Colonic mucosa (tissue), 4 donors: ENCODE measurements around the gene CTNND2. TPM values are rescaled to one million over a fixed set of nuclear protein-coding genes. Genes with fewer than 3 reads are reported as not detected.

Experiments used
- DNase-seq: peaks from one replicate; pipeline ENCODE4 v3.0.0-alpha.2; 2020
- H3K27ac ChIP-seq: fragments of 200-600 bp; one replicate; pipeline ENCODE4 v1.8.0; 2021
- H3K27me3 ChIP-seq: fragments of 200-600 bp; one replicate; pipeline ENCODE4 v1.8.0; 2021
- H3K36me3 ChIP-seq: fragments of 200-600 bp; one replicate; pipeline ENCODE4 v1.8.0; 2021
- H3K4me1 ChIP-seq: fragments of 200-600 bp; one replicate; pipeline ENCODE4 v1.8.0; 2021; ENCODE audit warnings: mild to moderate bottlenecking
- H3K4me3 ChIP-seq: fragments of 200-600 bp; one replicate; pipeline ENCODE4 v1.8.0; 2021
- H3K9ac ChIP-seq, 2 donors: one replicate each; pipeline ENCODE4 v1.7.0; 2013; ENCODE audit warnings: control low read depth in 2 of 2, low read depth in 2 of 2, low read length in 2 of 2
- H3K9me3 ChIP-seq: fragments of 200-600 bp; one replicate; pipeline ENCODE4 v1.8.0; 2021
- CTCF ChIP-seq: fragments of 200-600 bp; IDR thresholded peaks from one replicate; pipeline ENCODE4 v1.8.0; 2022; ENCODE audit warnings: antibody characterized with exemption, mild to moderate bottlenecking
- intact Hi-C: fragments of 100-400 bp; cut with DNase I; formaldehyde crosslinking; loops from one replicate; pipeline ENCODE4 v1.14.1; 2022
- total RNA-seq, 2 donors: library from RNA; stranded (reverse); fragmentation: NEBNext Ultra II Directional in 1 of 2; extraction: Animal tissue kit (Norgen Biotek cat#: 25700) in 1 of 2; gene quantifications; one replicate each; pipeline ENCODE4 v1.2.1, GENCODE V29; 2021
- donor health status: healthy.
- donor health status: DM: no; HTN: no; CAD: no.
- donor health status: DM: no; HTN: no; CAD: no.

The CTNND2 gene
- total RNA-seq, 2 donors from 2014 or later = 1.1 TPM

GRCh38 chr5:11054014-11054413 lies 850.2 kb downstream of the CTNND2 start:
- Histone ChIP-seq H3K27ac (no peak overlapping the region), H3K4me3 (no peak overlapping the region), H3K27me3 (no peaks in the 10 kb centered on the region), H3K9me3 (no peaks in the 10 kb centered on the region), H3K9ac (no peak overlapping the region), H3K4me1 (no peaks in the 10 kb centered on the region), H3K36me3 (no peaks in the 10 kb centered on the region)
- no peak for DNase-seq
- TF ChIP-seq CTCF = no peak
- intact Hi-C loops = no loop called here

GRCh38 chr5:11052871-11053270 lies 851.4 kb downstream of the CTNND2 start:
- Histone ChIP-seq H3K4me1 (no peaks in the 10 kb centered on the region), H3K36me3 (no peaks in the 10 kb centered on the region), H3K27me3 (no peaks in the 10 kb centered on the region), H3K27ac (no peak overlapping the region), H3K9ac (no peak overlapping the region), H3K4me3 (no peak overlapping the region), H3K9me3 (no peaks in the 10 kb centered on the region)
- no peak for TF ChIP-seq CTCF
- intact Hi-C loops = no loop called here
- DNase-seq = no peak

- H3K4me3 ChIP-seq = no peak overlapping the region
- no peak overlapping the region for H3K27ac ChIP-seq
- H3K9me3 ChIP-seq = no peaks in the 10 kb centered on the region
- no peak for TF ChIP-seq CTCF
- intact Hi-C loops = no loop called here
- no peaks in the 10 kb centered on the region for H3K4me1 ChIP-seq
- H3K27me3 ChIP-seq = no peaks in the 10 kb centered on the region
- H3K36me3 ChIP-seq = no peaks in the 10 kb centered on the region
- H3K9ac ChIP-seq = no peak overlapping the region
- DNase-seq = no peak
Observed at GRCh38 chr5:11050596-11051304, 853.5 kb downstream of the CTNND2 start.

GRCh38 chr5:11048760-11049159 lies 855.5 kb downstream of the CTNND2 start:
- no peak for DNase-seq
- TF ChIP-seq CTCF = no peak
- Histone ChIP-seq H3K4me1 (no peaks in the 10 kb centered on the region), H3K27me3 (no peaks in the 10 kb centered on the region), H3K27ac (no peak overlapping the region), H3K4me3 (no peak overlapping the region), H3K9me3 (no peaks in the 10 kb centered on the region), H3K36me3 (no peaks in the 10 kb centered on the region), H3K9ac (no peak overlapping the region)
- intact Hi-C loops = no loop called here

- Histone ChIP-seq H3K27ac (no peak overlapping the region), H3K9me3 (no peaks in the 10 kb centered on the region), H3K27me3 (no peaks in the 10 kb centered on the region), H3K9ac (no peak overlapping the region), H3K36me3 (no peaks in the 10 kb centered on the region), H3K4me1 (no peaks in the 10 kb centered on the region), H3K4me3 (no peak overlapping the region)
- TF ChIP-seq CTCF = no peak
- intact Hi-C loops = no loop called here
- DNase-seq = no peak
Observed at GRCh38 chr5:11047625-11048024, 856.6 kb downstream of the CTNND2 start.
